GM12864 (cell line): ENCODE data around the gene HDAC8.

Source experiments
- DNase-seq: peaks from one replicate; pipeline ENCODE4 v3.0.0-alpha.2; 2011; ENCODE audit warnings: low read depth
- H3K4me3 ChIP-seq: 2 replicates; pipeline ENCODE4 v1.5.1; 2011; ENCODE audit warnings: mild to moderate bottlenecking, low read depth, low read length, control low read depth
- TF ChIP-seq, protein P1 (sequence below): IDR thresholded peaks from 2 replicates; pipeline ENCODE4 v1.5.1; 2011; ENCODE audit warnings: low read depth, mild to moderate bottlenecking, moderate library complexity, low read length, control low read depth, inconsistent platforms; ENCODE audit errors: missing control alignments

The HDAC8 gene

DNA sequence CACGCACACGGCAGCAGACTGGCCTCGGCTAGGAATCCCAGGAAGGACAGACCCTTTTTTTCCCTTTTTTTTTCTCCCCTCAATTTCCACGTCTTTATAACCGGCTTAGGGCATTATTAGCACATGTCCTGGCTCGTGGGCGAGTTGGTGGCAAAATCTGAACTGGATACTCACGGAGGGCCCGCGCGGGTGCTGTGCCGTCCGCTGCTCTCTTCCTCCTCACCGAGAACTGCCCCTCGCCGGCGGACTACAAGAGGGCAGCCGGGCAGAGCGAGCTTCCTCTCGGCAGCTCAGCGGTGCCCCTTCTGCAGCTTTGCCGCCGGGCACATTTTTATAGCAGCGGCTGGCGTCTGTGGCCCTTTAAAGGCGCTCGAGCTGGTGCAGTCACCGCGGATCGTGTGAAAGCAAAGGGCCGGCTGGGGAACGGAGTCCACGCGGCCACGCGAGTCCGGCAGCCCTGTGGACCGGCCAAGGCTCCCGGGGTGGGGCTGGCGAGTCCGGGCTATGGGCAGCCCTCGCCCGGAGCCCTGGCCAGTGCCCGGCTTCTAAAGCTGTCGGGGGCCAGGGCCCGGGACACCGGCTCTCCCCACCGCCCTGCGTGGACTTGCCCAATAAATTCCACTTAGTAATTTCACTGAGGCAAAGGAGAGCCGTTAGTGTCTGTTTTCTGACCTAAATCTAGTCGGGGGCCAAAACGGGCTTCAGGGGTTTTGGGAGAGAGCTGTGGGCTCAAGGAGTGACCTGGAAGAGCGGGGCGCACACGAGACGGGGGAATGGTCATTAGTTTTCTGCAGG, 265.6 kb downstream of the HDAC8 start:
- TF ChIP-seq, protein P1, sequence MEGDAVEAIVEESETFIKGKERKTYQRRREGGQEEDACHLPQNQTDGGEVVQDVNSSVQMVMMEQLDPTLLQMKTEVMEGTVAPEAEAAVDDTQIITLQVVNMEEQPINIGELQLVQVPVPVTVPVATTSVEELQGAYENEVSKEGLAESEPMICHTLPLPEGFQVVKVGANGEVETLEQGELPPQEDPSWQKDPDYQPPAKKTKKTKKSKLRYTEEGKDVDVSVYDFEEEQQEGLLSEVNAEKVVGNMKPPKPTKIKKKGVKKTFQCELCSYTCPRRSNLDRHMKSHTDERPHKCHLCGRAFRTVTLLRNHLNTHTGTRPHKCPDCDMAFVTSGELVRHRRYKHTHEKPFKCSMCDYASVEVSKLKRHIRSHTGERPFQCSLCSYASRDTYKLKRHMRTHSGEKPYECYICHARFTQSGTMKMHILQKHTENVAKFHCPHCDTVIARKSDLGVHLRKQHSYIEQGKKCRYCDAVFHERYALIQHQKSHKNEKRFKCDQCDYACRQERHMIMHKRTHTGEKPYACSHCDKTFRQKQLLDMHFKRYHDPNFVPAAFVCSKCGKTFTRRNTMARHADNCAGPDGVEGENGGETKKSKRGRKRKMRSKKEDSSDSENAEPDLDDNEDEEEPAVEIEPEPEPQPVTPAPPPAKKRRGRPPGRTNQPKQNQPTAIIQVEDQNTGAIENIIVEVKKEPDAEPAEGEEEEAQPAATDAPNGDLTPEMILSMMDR, result no peak
- no peak for DNase-seq
- H3K4me3 ChIP-seq, result peak overlapping the region; percentile 44

DNA sequence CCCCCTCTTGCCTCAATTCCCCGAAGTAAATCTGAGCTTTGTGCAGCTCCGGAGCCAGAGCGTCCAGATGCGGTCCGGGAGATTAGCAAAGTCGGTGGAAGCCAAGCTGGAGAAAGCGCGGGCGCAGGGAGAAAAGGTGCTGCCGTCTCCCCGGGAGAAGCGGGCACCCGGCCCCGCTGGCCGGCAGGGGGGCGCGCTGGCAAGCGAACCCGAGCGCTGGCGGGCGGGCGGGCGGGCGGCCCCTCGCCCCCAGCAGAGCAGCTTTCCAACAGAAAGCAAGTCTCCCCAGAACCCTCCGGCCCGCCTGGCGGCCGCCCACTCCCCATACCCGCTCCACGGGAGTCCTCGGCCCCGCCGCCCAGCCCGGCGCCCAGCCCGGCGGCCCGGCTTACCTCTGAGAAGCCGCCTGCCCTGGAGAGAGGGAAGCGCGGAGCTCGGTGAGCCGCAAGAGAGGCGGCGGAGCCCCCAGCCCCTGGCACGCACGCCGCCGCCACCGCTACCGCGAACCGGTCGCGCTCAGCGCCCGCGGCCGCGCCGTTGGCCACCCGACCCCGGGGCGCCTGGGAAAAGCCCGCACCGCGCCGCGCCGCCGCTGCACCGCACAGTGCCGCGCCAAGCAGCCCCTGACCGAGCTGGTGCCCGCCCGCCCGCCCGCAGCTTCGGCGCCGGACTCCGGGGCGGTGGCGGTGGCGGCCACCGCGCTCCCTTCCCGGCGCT, 266.4 kb downstream of the HDAC8 start:
- TF ChIP-seq, protein P1, result no peak
- H3K4me3 ChIP-seq, result peak overlapping the region; percentile 44
- DNase-seq, result no peak

DNA sequence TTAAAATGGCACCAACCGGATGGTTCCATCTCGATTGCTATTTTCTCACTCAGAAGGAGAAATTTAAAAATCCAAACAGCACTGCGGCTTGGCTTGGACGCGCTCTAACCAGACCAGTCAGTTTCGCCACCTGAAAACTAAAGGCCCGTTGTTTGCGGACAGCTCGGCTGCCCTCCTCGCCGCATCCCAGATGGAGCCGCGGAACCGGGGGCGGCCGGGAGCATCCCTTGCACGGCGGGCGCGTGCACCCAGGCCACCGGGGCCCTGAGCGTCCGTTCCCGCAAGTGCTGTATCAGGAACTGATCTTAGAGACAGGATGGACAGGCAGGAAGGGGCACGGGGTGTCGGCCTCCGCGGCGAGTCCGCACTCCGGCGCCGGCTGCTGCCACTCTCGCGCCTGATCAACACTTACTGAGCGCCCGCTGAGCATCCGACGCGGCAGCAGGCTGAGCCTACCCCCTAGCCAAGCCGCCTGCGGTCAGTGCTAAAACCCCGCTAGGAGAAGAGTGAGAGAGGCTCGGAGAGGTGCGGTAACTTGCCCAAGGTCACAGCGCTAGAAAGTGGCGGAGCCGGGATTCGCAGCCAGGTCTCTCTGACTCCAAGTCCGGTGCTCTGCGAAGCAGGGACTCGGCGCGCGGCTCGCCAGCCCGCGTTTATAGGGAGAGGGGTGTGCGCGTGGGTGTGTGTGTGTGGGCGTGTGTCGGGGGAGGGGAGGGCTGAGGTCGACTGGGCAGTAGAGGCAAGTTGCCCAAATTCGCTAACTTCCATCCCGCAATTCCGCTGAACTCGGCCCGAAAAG, 267.2 kb downstream of the HDAC8 start, which contains the start of gene CITED1:
Gene CITED1, minus strand, starts transcription at position 629 of the 799 bp plus-strand sequence. CDS start 3,045 bp downstream, outside the sequence.
- H3K4me3 ChIP-seq, result peak within 1 kb of the TSS; percentile 44
- DNase-seq, result no peak
- TF ChIP-seq, protein P1, result no peak

DNA sequence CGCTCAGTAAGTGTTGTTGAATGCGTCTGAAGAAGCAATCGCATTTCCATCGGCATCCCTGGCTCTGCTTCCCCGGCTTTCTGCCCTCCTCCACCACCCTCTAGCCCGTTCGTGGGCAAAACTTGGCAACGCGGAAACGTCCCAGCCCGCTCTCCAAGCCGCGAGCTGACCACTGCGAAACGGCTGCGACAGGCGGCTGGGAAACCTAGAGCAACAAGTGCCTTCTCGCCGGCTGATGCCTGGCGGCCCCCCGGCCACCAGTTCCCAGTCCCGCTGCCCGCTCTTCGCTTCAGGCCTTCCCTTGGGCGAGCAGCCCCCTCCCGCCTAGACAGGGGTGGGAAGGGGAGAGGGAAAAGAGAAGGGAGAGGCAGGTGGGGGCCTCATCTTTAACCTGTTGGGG, 267.8 kb downstream of the HDAC8 start:
- TF ChIP-seq, protein P1, result no peak
- DNase-seq, result no peak
- H3K4me3 ChIP-seq, result no peak overlapping the region; the same call in 1 of the 2 replicates

DNA sequence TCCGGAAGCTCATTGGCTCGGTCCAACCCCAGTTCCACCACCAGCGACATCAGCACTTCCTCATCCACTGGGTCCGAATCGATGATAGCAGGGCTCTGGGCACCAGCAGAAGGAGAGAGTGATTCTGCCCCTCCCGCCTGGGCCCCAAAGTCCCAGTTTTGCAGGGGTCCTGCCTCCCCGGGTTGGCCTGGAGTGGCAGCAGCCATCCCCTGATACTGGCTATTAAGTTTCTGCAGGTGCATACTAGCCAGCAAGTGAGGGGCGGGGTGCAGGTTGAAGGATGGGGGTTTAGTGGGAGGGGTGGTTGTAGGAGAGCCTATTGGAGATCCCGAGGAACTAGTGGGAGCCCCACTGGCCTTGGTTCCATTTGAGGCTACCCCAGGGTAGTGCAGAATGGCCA, 270.9 kb downstream of the HDAC8 start:
- TF ChIP-seq, protein P1, result no peak
- no peak overlapping the region for H3K4me3 ChIP-seq
- DNase-seq, result no peak

DNA sequence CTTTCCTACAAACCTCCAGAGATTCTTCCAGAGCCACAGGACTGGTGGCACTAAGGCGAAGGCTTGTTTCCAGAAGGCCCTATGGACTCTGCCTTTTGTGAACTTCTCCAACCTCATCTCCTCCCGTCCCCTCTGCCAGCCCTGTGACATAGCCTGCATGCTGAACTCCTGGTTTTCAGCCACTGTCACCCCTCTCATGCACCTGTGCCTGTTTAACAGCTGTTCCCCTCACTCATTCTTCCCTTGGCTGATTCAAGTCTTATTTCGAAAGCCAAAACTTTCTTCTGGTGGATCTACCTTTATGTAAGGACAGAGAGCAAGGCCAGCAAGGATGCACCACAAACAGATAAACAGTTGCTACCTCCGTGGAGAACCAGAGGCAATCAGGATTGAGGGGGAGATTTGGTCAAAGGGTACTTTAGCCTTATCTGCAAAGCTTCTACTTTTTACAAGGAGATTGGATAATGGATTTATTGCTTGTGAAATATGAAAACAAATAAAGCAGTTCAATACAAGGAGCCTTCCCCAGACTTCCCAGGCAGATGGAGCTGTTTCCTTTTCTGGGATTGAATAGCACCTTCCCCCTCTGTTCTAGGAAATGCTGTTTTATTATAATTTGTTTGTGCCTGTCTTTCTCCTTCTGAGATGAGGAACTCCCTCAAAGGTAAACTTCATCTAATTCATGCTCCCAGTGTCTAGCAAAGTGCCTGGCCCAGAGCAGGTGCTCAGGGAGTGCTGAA, 272.6 kb downstream of the HDAC8 start:
- DNase-seq, result no peak
- no peak overlapping the region for H3K4me3 ChIP-seq
- TF ChIP-seq, protein P1, result no peak
